Common myeloid progenitor, CD34-positive (primary cell): Measurements from ENCODE around the gene HAPLN1.
"Not testable (repeated sequence)": the region's sequence is repeated elsewhere in the genome, so short reads cannot be mapped to it uniquely, and the experiment has no call there.

Experiments
- CTCF ChIA-PET: fragments of 350-600 bp; sonication (Branson Sonifier 250); formaldehyde crosslinking; loops from one replicate; lab custom pipeline; 2021; ENCODE audit warnings: antibody characterized with exemption; lab: Charles Lee
- POLR2A ChIA-PET: fragments of 350-600 bp; sonication (Branson Sonifier 250); formaldehyde crosslinking; loops from one replicate; lab custom pipeline; 2021; ENCODE audit warnings: antibody characterized with exemption; lab: Charles Lee
- DNase-seq, 3 donors: peaks; one replicate each; pipeline versions ENCODE4 v3.0.0 to v3.0.0-alpha.2; 2013
- H3K27ac ChIP-seq, 2 experiments: 1 replicate in 1 of 2; 2 replicates in 1 of 2; pipeline ENCODE4 v1.7.0; 2013; ENCODE audit warnings: inconsistent platforms in 2 of 2, low read length in 2 of 2, mild to moderate bottlenecking in 2 of 2, low read depth in 1 of 2, moderate library complexity in 1 of 2; ENCODE audit not compliant: severe bottlenecking in 2 of 2, insufficient read depth in 1 of 2, poor library complexity in 1 of 2
- H3K27me3 ChIP-seq, 5 experiments: replicated peaks in 2 of 5; 1 replicate in 3 of 5; 2 replicates in 2 of 5; pipeline versions ENCODE4 v1.6.1 to v1.7.0; 2013; ENCODE audit warnings: low read length in 4 of 5, mild to moderate bottlenecking in 2 of 5, moderate library complexity in 2 of 5, inconsistent platforms in 1 of 5; ENCODE audit not compliant: insufficient read depth in 5 of 5, control insufficient read depth in 4 of 5
- H3K36me3 ChIP-seq, 4 experiments: 1 replicate in 2 of 4; 2 replicates in 2 of 4; pipeline versions ENCODE4 v1.6.1 to v1.7.0; 2013; ENCODE audit warnings: low read length in 3 of 4, control low read depth in 1 of 4, mild to moderate bottlenecking in 1 of 4; ENCODE audit not compliant: control insufficient read depth in 4 of 4, insufficient read depth in 4 of 4
- H3K4me1 ChIP-seq, 4 experiments: 1 replicate in 3 of 4; 2 replicates in 1 of 4; pipeline versions ENCODE4 v1.6.1 to v1.7.1; 2013; ENCODE audit warnings: low read length in 3 of 4, mild to moderate bottlenecking in 3 of 4, control low read depth in 1 of 4, inconsistent platforms in 1 of 4, moderate library complexity in 1 of 4; ENCODE audit not compliant: control insufficient read depth in 4 of 4, insufficient read depth in 4 of 4; ENCODE audit errors: control extremely low read depth in 1 of 4
- H3K4me3 ChIP-seq, 7 experiments: 1 replicate in 4 of 7; 2 replicates in 3 of 7; pipeline versions ENCODE4 v1.5.1 to v1.7.0; 2013; ENCODE audit warnings: mild to moderate bottlenecking in 7 of 7, low read length in 6 of 7, moderate library complexity in 6 of 7, inconsistent platforms in 2 of 7, low read depth in 2 of 7, control low read depth in 1 of 7; ENCODE audit not compliant: insufficient read depth in 4 of 7, control insufficient read depth in 1 of 7; ENCODE audit errors: extremely low read depth in 1 of 7
- H3K9me3 ChIP-seq, 5 experiments: 1 replicate in 4 of 5; 2 replicates in 1 of 5; pipeline versions ENCODE4 v1.6.1 to v1.7.1; 2013; ENCODE audit warnings: low read length in 4 of 5, mild to moderate bottlenecking in 2 of 5, inconsistent platforms in 1 of 5, low read depth in 1 of 5, moderate library complexity in 1 of 5; ENCODE audit not compliant: control insufficient read depth in 4 of 5, insufficient read depth in 2 of 5; ENCODE audit errors: control extremely low read depth in 1 of 5
- WGBS: methylation state at CpG from one replicate; pipeline ENCODE4 v1.1.5; 2013; ENCODE audit not compliant: insufficient coverage; 5-methylcytosine and 5-hydroxymethylcytosine counted together

The HAPLN1 gene

DNA sequence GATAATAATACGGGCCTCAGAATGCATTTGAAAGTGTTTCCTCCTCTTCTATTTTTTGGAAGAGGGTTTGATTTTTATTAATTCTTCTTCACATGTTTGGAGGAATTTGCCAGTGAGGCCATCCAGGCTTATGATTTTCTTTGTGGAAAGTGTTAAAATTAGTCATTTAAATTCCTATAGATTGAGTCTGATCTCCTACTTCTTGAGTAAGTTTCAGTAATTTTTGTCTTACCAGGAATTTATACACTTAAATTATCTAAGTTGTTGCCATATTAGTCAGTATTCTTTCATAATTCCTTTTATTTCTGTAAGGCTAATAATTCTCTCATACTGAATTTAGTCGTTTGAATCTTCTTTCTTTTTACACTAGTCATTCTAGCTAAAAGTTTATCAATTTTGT is 25.2 kb upstream of the HAPLN1 start:
- Histone ChIP-seq H3K27me3 (peaks cover 0 to 2% (median 0%) of the 10 kb centered on the region in 5 experiments), H3K4me1 (peaks cover 0 to 9% (median 2%) of the 10 kb centered on the region in 4 experiments), H3K4me3 (peak overlapping the region in 1 of 7 experiments; percentile 18), H3K36me3 (no peaks in the 10 kb centered on the region), H3K9me3 (peaks cover 0 to 3% (median 0%) of the 10 kb centered on the region in 5 experiments), H3K27ac (no peak overlapping the region)
- ChIA-PET POLR2A (no interaction called here), CTCF (no interaction called here)
- no peak for DNase-seq
- no CpG with 5 or more reads among the region's 2 CpGs for WGBS

DNA sequence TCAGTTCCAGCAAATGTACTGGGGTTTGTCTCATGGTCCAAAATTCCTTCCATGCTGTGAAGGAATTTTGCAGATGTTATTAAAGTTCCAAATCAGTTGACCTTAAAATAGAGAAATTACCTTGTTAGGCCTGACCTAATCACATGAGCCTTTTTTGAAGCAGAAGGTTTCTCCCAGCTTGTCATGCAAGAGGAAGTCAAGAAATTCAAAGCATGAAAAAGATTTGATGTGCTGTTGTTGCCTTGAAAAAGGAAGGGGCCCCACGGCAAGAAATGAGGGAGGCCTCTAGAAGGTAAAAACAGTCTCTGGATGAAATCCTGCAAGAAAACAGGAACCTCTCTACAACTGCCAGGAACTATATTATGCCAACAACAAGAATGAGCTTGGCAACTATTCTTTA is 24.2 kb upstream of the HAPLN1 start:
- peak in 2 of 3 donors; percentile 20 to 34 for DNase-seq
- no CpG with 5 or more reads among the region's 1 CpG for WGBS

GRCh38 chr5:83742089-83742488 is 21.4 kb upstream of the HAPLN1 start:
- Histone ChIP-seq H3K4me3 (no peak overlapping the region), H3K4me1 (peaks cover 0 to 9% (median 2%) of the 10 kb centered on the region in 4 experiments), H3K9me3 (no peaks in the 10 kb centered on the region), H3K27me3 (peaks cover 0 to 2% (median 0%) of the 10 kb centered on the region in 5 experiments), H3K36me3 (no peaks in the 10 kb centered on the region), H3K27ac (no peak overlapping the region)
- no CpG with 5 or more reads among the region's 4 CpGs for WGBS
- no peak for DNase-seq
- ChIA-PET CTCF (no interaction called here), POLR2A (no interaction called here)

More for the DNA sequence above, 24.2 kb upstream of the HAPLN1 start:
- peaks cover 0 to 9% (median 2%) of the 10 kb centered on the region in 4 experiments for H3K4me1 ChIP-seq
- ChIA-PET CTCF (no interaction called here), POLR2A (no interaction called here)
- H3K27me3 ChIP-seq, result peaks cover 0 to 2% (median 0%) of the 10 kb centered on the region in 5 experiments
- H3K9me3 ChIP-seq, result peaks cover 0 to 1% (median 0%) of the 10 kb centered on the region in 5 experiments
- H3K27ac ChIP-seq, result no peak overlapping the region
- H3K36me3 ChIP-seq, result no peaks in the 10 kb centered on the region
- no peak overlapping the region for H3K4me3 ChIP-seq

GRCh38 chr5:83741571-83741970 is 20.9 kb upstream of the HAPLN1 start:
- Histone ChIP-seq H3K36me3 (no peaks in the 10 kb centered on the region), H3K27me3 (peaks cover 0 to 2% (median 0%) of the 10 kb centered on the region in 5 experiments), H3K9me3 (no peaks in the 10 kb centered on the region), H3K27ac (no peak overlapping the region), H3K4me1 (peaks cover 0 to 9% (median 2%) of the 10 kb centered on the region in 4 experiments), H3K4me3 (no peak overlapping the region)
- ChIA-PET CTCF (interaction anchor here (1.3 kb wide), 1 partner anchor 11 kb away, joined by 3 read pairs; no protein-coding TSS in a partner anchor), POLR2A (interaction anchor here (0.6 kb wide), 1 partner anchor 1771 kb away, joined by 3 read pairs; no protein-coding TSS in a partner anchor)
- DNase-seq, result no peak
- WGBS, result 100% methylated on average over 1 of the region's 3 CpGs

GRCh38 chr5:83740741-83741140 is 20.1 kb upstream of the HAPLN1 start:
- Histone ChIP-seq H3K4me3 (no peak overlapping the region), H3K9me3 (no peaks in the 10 kb centered on the region), H3K27ac (no peak overlapping the region), H3K27me3 (peaks cover 0 to 2% (median 0%) of the 10 kb centered on the region in 5 experiments), H3K4me1 (peaks cover 0 to 9% (median 2%) of the 10 kb centered on the region in 4 experiments), H3K36me3 (no peaks in the 10 kb centered on the region)
- ChIA-PET POLR2A (no interaction called here), CTCF (interaction anchor here (1.3 kb wide), 1 partner anchor 11 kb away, joined by 3 read pairs; no protein-coding TSS in a partner anchor)
- DNase-seq, result no peak
- WGBS, result no CpG with 5 or more reads among the region's 2 CpGs

GRCh38 chr5:83736169-83736568 is 15.5 kb upstream of the HAPLN1 start:
- H3K36me3 ChIP-seq, CTCF ChIA-PET, DNase-seq, H3K9me3 ChIP-seq, H3K4me3 ChIP-seq, H3K4me1 ChIP-seq, H3K27ac ChIP-seq, H3K27me3 ChIP-seq: not testable (repeated sequence)
- POLR2A ChIA-PET, result interaction anchor here (0.8 kb wide), 1 partner anchor 647 kb away, joined by 4 read pairs; no protein-coding TSS in a partner anchor
- WGBS, result no CpG with 5 or more reads among the region's 2 CpGs

DNA sequence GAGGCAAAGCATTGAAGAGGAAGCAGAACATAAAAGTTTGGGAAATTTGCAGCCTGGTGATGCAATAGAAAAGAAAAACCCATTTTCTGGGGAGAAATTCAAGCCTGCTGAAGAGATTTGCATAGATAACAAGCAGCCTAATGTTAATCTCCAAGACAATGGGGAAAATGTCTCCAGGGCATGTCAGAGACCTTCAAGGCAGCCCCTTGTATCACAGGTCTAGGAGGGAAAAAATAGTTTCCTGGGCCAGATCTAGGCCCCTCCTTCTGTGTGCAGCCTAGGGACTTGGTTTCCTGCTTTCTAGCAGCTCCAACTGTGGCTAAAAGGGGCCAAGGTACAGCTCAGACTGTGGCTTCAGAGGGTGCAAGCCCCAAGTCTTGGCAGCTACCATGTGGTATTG is 14.4 kb upstream of the HAPLN1 start:
- POLR2A ChIA-PET, H3K36me3 ChIP-seq, CTCF ChIA-PET, H3K4me3 ChIP-seq, H3K9me3 ChIP-seq, H3K27me3 ChIP-seq, H3K27ac ChIP-seq, DNase-seq: not testable (repeated sequence)
- peaks cover 0 to 11% (median 0%) of the 10 kb centered on the region in 4 experiments for H3K4me1 ChIP-seq
